ENCODE results near the gene PFKFB4.

- TF ChIP-seq, protein P1, sequence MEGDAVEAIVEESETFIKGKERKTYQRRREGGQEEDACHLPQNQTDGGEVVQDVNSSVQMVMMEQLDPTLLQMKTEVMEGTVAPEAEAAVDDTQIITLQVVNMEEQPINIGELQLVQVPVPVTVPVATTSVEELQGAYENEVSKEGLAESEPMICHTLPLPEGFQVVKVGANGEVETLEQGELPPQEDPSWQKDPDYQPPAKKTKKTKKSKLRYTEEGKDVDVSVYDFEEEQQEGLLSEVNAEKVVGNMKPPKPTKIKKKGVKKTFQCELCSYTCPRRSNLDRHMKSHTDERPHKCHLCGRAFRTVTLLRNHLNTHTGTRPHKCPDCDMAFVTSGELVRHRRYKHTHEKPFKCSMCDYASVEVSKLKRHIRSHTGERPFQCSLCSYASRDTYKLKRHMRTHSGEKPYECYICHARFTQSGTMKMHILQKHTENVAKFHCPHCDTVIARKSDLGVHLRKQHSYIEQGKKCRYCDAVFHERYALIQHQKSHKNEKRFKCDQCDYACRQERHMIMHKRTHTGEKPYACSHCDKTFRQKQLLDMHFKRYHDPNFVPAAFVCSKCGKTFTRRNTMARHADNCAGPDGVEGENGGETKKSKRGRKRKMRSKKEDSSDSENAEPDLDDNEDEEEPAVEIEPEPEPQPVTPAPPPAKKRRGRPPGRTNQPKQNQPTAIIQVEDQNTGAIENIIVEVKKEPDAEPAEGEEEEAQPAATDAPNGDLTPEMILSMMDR (IDR thresholded peaks at IDR 0.05; ENCODE audit: insufficient read depth, low read length, poor library complexity, severe bottlenecking), result no peak
- no peak for TF ChIP-seq EZH2phosphoT487 (conservative IDR thresholded peaks at IDR 0.05; ENCODE audit: low read length)
These were observed 18.8 kb upstream of the PFKFB4 start for GRCh38 chr3:48575366-48575765.

Data from SU-DHL-6 (cell line).